BJ (cell line): ENCODE results near the gene DLG2. TPM values are rescaled to one million over a fixed set of nuclear protein-coding genes. Genes with fewer than 3 reads are reported as not detected.
"Not testable (repeated sequence)": the region's sequence is repeated elsewhere in the genome, so short reads cannot be mapped to it uniquely, and the experiment has no call there.

ENCODE experiments used
- CTCF ChIA-PET: fragments of 350-600 bp; formaldehyde crosslinking; extraction: SDS; loops from one replicate; lab custom pipeline; 2021; ENCODE audit warnings: antibody characterized with exemption, inconsistent platforms; lab: Yijun Ruan, JAX
- POLR2A ChIA-PET: fragments of 300-600 bp; sonication (Branson Sonifier 250); formaldehyde crosslinking; extraction: SDS; loops from one replicate; lab custom pipeline; 2021; ENCODE audit warnings: antibody characterized with exemption; lab: Charles Lee
- DNase-seq: peaks from one replicate; pipeline ENCODE4 v3.0.0-alpha.2; 2011; ENCODE audit warnings: low read depth
- H3K27me3 ChIP-seq: 2 replicates; pipeline ENCODE4 v1.6.0; 2011; ENCODE audit warnings: low read length; ENCODE audit not compliant: control insufficient read depth, insufficient read depth
- H3K36me3 ChIP-seq: 2 replicates; pipeline ENCODE4 v1.5.1; 2011; ENCODE audit warnings: low read length; ENCODE audit not compliant: control insufficient read depth, insufficient read depth
- H3K4me3 ChIP-seq: 2 replicates; pipeline ENCODE4 v1.5.1; 2011; ENCODE audit warnings: low read depth, mild to moderate bottlenecking, control low read depth, low read length
- CTCF ChIP-seq: IDR thresholded peaks from 2 replicates; pipeline ENCODE4 v1.5.1; 2011; ENCODE audit warnings: low read depth, mild to moderate bottlenecking, control low read depth, inconsistent platforms, low read length, moderate library complexity; ENCODE audit not compliant: insufficient read depth
- polyA plus RNA-seq: library from polyadenylated mRNA; depleted of rRNA; stranded (reverse); fragments of >200 nt; gene quantifications from 2 replicates; pipeline ENCODE4 v1.2.3, GENCODE V29; 2011

Gene DLG2
- polyA plus RNA-seq, 1 experiment = 0.28 TPM

GRCh38 chr11:85249482-85249881 is 377.7 kb downstream of the DLG2 start:
- Histone ChIP-seq H3K4me3 (no peak overlapping the region), H3K27me3 (no peaks in the 10 kb centered on the region), H3K36me3 (no peaks in the 10 kb centered on the region)
- ChIA-PET CTCF (no interaction called here), POLR2A (no interaction called here)
- DNase-seq = no peak
- TF ChIP-seq CTCF = no peak

GRCh38 chr11:85247797-85248196 is 379.3 kb downstream of the DLG2 start:
- no peak for DNase-seq
- CTCF ChIA-PET = no interaction called here
- TF ChIP-seq CTCF = no peak
- Histone ChIP-seq H3K4me3 (no peak overlapping the region), H3K27me3 (no peaks in the 10 kb centered on the region), H3K36me3 (no peaks in the 10 kb centered on the region)
- POLR2A ChIA-PET = no interaction called here

GRCh38 chr11:85238906-85239305 is 388.2 kb downstream of the DLG2 start:
- no peaks in the 10 kb centered on the region for H3K27me3 ChIP-seq
- H3K4me3 ChIP-seq = no peak overlapping the region
- POLR2A ChIA-PET = no interaction called here
- CTCF ChIA-PET = no interaction called here
- TF ChIP-seq CTCF = no peak
- no peaks in the 10 kb centered on the region for H3K36me3 ChIP-seq
- DNase-seq = no peak

- H3K36me3 ChIP-seq, DNase-seq, CTCF ChIA-PET, H3K27me3 ChIP-seq, H3K4me3 ChIP-seq, POLR2A ChIA-PET: not testable (repeated sequence)
Observed at GRCh38 chr11:85238038-85238437, 389.1 kb downstream of the DLG2 start.

GRCh38 chr11:85236211-85236610 is 390.9 kb downstream of the DLG2 start:
- no peak for DNase-seq
- ChIA-PET POLR2A (no interaction called here), CTCF (no interaction called here)
- TF ChIP-seq CTCF = no peak
- Histone ChIP-seq H3K27me3 (no peaks in the 10 kb centered on the region), H3K36me3 (no peaks in the 10 kb centered on the region), H3K4me3 (no peak overlapping the region)

- POLR2A ChIA-PET = no interaction called here
- DNase-seq = no peak
Observed at GRCh38 chr11:85232559-85232958, 394.6 kb downstream of the DLG2 start.

More at GRCh38 chr11:85232559-85232958, 394.6 kb downstream of the DLG2 start:
- CTCF ChIA-PET = interaction anchor here (1.4 kb wide), 1 partner anchor 24 kb away, joined by 4 read pairs; no protein-coding TSS in a partner anchor
- H3K27me3 ChIP-seq = no peaks in the 10 kb centered on the region
- no peak overlapping the region for H3K4me3 ChIP-seq
- H3K36me3 ChIP-seq = no peaks in the 10 kb centered on the region
- no peak for TF ChIP-seq CTCF
